Suppressor macrophage treated with lipopolysaccharide for 1 hour (primary cell): ENCODE data around the gene SPIRE1.

ENCODE experiments used
- DNase-seq, 3 donors: peaks; one replicate each; pipeline ENCODE4 v3.0.0-alpha.2; 2020 to 2022

The SPIRE1 gene

GRCh38 chr18:12443551-12443950 is 214.4 kb downstream of the SPIRE1 start:
- peak; percentile 39 to 53 (median 48) for DNase-seq

GRCh38 chr18:12442946-12443345 is 215.0 kb downstream of the SPIRE1 start:
- DNase-seq, result peak; percentile 36 to 70 (median 63)

GRCh38 chr18:12441475-12442034 is 216.4 kb downstream of the SPIRE1 start:
- DNase-seq, result no peak

GRCh38 chr18:12438257-12438656 is 219.7 kb downstream of the SPIRE1 start:
- peak in 2 of 3 donors; percentile 10 to 20 for DNase-seq

- no peak for DNase-seq
These were observed 222.0 kb downstream of the SPIRE1 start for GRCh38 chr18:12435867-12436266.

GRCh38 chr18:12434541-12434929 is 223.4 kb downstream of the SPIRE1 start:
- no peak for DNase-seq

GRCh38 chr18:12433829-12434540 is 223.9 kb downstream of the SPIRE1 start:
- DNase-seq, result no peak

GRCh38 chr18:12432881-12433280 is 225.0 kb downstream of the SPIRE1 start:
- DNase-seq, result no peak

- no peak for DNase-seq
These were observed 225.7 kb downstream of the SPIRE1 start for GRCh38 chr18:12432196-12432595.

- DNase-seq, result no peak
These were observed 226.3 kb downstream of the SPIRE1 start for GRCh38 chr18:12431561-12431960.

GRCh38 chr18:12430137-12430990 is 227.5 kb downstream of the SPIRE1 start:
- DNase-seq, result no peak

- no peak for DNase-seq
These were observed 228.4 kb downstream of the SPIRE1 start for GRCh38 chr18:12429556-12429955.

- DNase-seq, result peak in 2 of 3 donors; percentile 12 to 13
These were observed 229.0 kb downstream of the SPIRE1 start for GRCh38 chr18:12428923-12429322.

- DNase-seq, result no peak
These were observed 231.0 kb downstream of the SPIRE1 start for GRCh38 chr18:12426924-12427323.

- no peak for DNase-seq
These were observed 233.7 kb downstream of the SPIRE1 start for GRCh38 chr18:12424252-12424651.

- DNase-seq, result no peak
These were observed 234.1 kb downstream of the SPIRE1 start for GRCh38 chr18:12423820-12424219.

GRCh38 chr18:12423393-12423792 is 234.5 kb downstream of the SPIRE1 start:
- no peak for DNase-seq

- DNase-seq, result peak in 2 of 3 donors; percentile 17 to 27
These were observed 235.0 kb downstream of the SPIRE1 start for GRCh38 chr18:12422936-12423335.

- DNase-seq, result no peak
These were observed 236.2 kb downstream of the SPIRE1 start for GRCh38 chr18:12421732-12422131.

GRCh38 chr18:12420821-12421421 is 237.0 kb downstream of the SPIRE1 start:
- peak in 1 of 3 donors; percentile 26 for DNase-seq

GRCh38 chr18:12417687-12418086 is 240.2 kb downstream of the SPIRE1 start:
- no peak for DNase-seq

- DNase-seq, result no peak
These were observed 241.7 kb downstream of the SPIRE1 start for GRCh38 chr18:12416098-12416729.

GRCh38 chr18:12411456-12411855 is 246.5 kb downstream of the SPIRE1 start:
- DNase-seq, result no peak
